Stimulated activated naive CD8-positive, alpha-beta T cell treated with anti-CD3 and anti-CD28 coated beads, Interleukin-15, Interleukin-2, amounts not matched to agents 100 U/mL and 50 U/mL, for 24 hours (primary cell): ENCODE results near the gene MYO7A.

Experiments used
- ATAC-seq: fragments of 150-1000 bp; cut with Tn5 transposase; one replicate; pipeline ENCODE4 v1.10.0; 2021
- DNase-seq: peaks from one replicate; pipeline ENCODE4 v3.0.0; 2021

Gene MYO7A

GRCh38 chr11:77111946-77112345 is 16.1 kb upstream of the MYO7A start:
- DNase-seq: no peak
- no peak for ATAC-seq

GRCh38 chr11:77112641-77113381 is 15.2 kb upstream of the MYO7A start:
- DNase-seq: no peak
- ATAC-seq: no peak

- no peak for ATAC-seq
- DNase-seq: peak; percentile 37
These were observed 14.5 kb upstream of the MYO7A start for GRCh38 chr11:77113382-77114088.

GRCh38 chr11:77114089-77114463 is 14.0 kb upstream of the MYO7A start:
- ATAC-seq (no peak), DNase-seq (no peak)

GRCh38 chr11:77115181-77115611 is 12.8 kb upstream of the MYO7A start:
- ATAC-seq: no peak
- no peak for DNase-seq

GRCh38 chr11:77115956-77116355 is 12.1 kb upstream of the MYO7A start:
- DNase-seq (no peak), ATAC-seq (no peak)

- ATAC-seq (no peak), DNase-seq (no peak)
These were observed 10.6 kb upstream of the MYO7A start for GRCh38 chr11:77117492-77117891.

- no peak for ATAC-seq
- DNase-seq: no peak
These were observed 10.0 kb upstream of the MYO7A start for GRCh38 chr11:77118086-77118485.

GRCh38 chr11:77118971-77119370 is 9.1 kb upstream of the MYO7A start:
- DNase-seq (no peak), ATAC-seq (no peak)

- ATAC-seq (no peak), DNase-seq (no peak)
These were observed 8.5 kb upstream of the MYO7A start for GRCh38 chr11:77119531-77119936.

- DNase-seq (no peak), ATAC-seq (no peak)
These were observed 7.5 kb upstream of the MYO7A start for GRCh38 chr11:77120571-77120970.

GRCh38 chr11:77121096-77121640 is 6.9 kb upstream of the MYO7A start:
- no peak for ATAC-seq
- no peak for DNase-seq

- ATAC-seq (no peak), DNase-seq (no peak)
These were observed 6.0 kb upstream of the MYO7A start for GRCh38 chr11:77121876-77122575.

GRCh38 chr11:77122576-77123212 is 5.4 kb upstream of the MYO7A start:
- ATAC-seq (no peak), DNase-seq (no peak)

GRCh38 chr11:77123591-77123990 is 4.5 kb upstream of the MYO7A start:
- no peak for DNase-seq
- ATAC-seq: no peak

GRCh38 chr11:77124041-77124440 is 4.0 kb upstream of the MYO7A start:
- DNase-seq (no peak), ATAC-seq (no peak)

GRCh38 chr11:77124488-77124887 is 3.6 kb upstream of the MYO7A start:
- DNase-seq (no peak), ATAC-seq (no peak)

- DNase-seq (no peak), ATAC-seq (no peak)
These were observed 2.9 kb upstream of the MYO7A start for GRCh38 chr11:77125191-77125590.

- DNase-seq: no peak
- no peak for ATAC-seq
These were observed 2.4 kb upstream of the MYO7A start for GRCh38 chr11:77125695-77126094.

- DNase-seq (no peak), ATAC-seq (no peak)
These were observed 1.8 kb upstream of the MYO7A start for GRCh38 chr11:77126156-77126775.

- DNase-seq (no peak), ATAC-seq (no peak)
These were observed 1.2 kb upstream of the MYO7A start for GRCh38 chr11:77126861-77127234.
